ENCODE data around the gene ATPAF1. TPM values are rescaled to one million over a fixed set of nuclear protein-coding genes. Genes with fewer than 3 reads are reported as not detected.

ATPAF1 gene
- total and polyA plus RNA-seq, 9 of the 15 experiments (the other 6 are each of a cell fraction or from before 2014, with no cell fraction given) = 6.3 to 56.2 (median 27.4) TPM

- in situ Hi-C loops (cut with MboI) = loop anchor here (5.0 kb wide), 1 partner anchor 104 kb away; no protein-coding TSS in a partner anchor
- H3K4me1 ChIP-seq (replicated peaks in 1 of 2; ENCODE audit: control insufficient read depth in 2 of 2, insufficient read depth in 2 of 2, low read length in 2 of 2) = peaks cover 22 to 35% of the 10 kb centered on the region in 2 experiments
Observed at GRCh38 chr1:46617833-46618232, 50.3 kb downstream of the ATPAF1 start.

More at GRCh38 chr1:46617833-46618232, 50.3 kb downstream of the ATPAF1 start:
- ChIA-PET POLR2A (interaction anchor here (0.8 to 3.0 kb wide), 6 partner anchors 8 to 101 kb away, joined by 3 to 38 read pairs (median 4); partner anchors contain the start of genes EFCAB14 and MKNK1), CTCF (ENCODE audit: low intra/inter-chr PET ratio) (no interaction called here)
- Histone ChIP-seq H3K36me3 (ENCODE audit: control insufficient read depth, insufficient read depth, low read length) (no peaks in the 10 kb centered on the region), H3K27me3 (ENCODE audit: control insufficient read depth in 2 of 2, insufficient read depth in 2 of 2, low read length in 2 of 2) (no peaks in the 10 kb centered on the region), H3K9me3 (replicated peaks; ENCODE audit: control insufficient read depth, insufficient read depth, low read depth, low read length) (no peaks in the 10 kb centered on the region), H3K9ac (ENCODE audit: insufficient read depth in 1 of 2, low read depth in 2 of 2, low read length in 2 of 2) (no peak overlapping the region; a peak in 1 of 4 replicates), H3K4me2 (ENCODE audit: insufficient read depth, low read length) (no peak overlapping the region), H2AFZ (ENCODE audit: low read depth, low read length) (no peak overlapping the region), H3K79me2 (ENCODE audit: control insufficient read depth, insufficient read depth, low read length) (peaks cover 4% of the 10 kb centered on the region; the same call in 2 of the 3 replicates), H4K20me1 (replicated peaks; ENCODE audit: control insufficient read depth, insufficient read depth, low read length) (peaks cover 3% of the 10 kb centered on the region), H3K9me1 (ENCODE audit: control insufficient read depth, insufficient read depth, low read length) (no peaks in the 10 kb centered on the region), H3K4me3 (no peak overlapping the region), H3K27ac (ENCODE audit: extremely low read depth, low read depth, low read length) (no peak overlapping the region)
- BruUV-seq (replicated peaks) = no TSS peak
- TF ChIP-seq TCF7L2 (IDR thresholded peaks at IDR 0.05; ENCODE audit: low read depth, low read length) = no peak
- no peak for TF ChIP-seq NFIX (CRISPR knock-in tag; IDR thresholded peaks at IDR 0.05; ENCODE audit: low read depth)
- TF ChIP-seq TRIM25 (IDR thresholded peaks at IDR 0.05; ENCODE audit: borderline replicate concordance) = no peak
- TF ChIP-seq RFX7 (CRISPR knock-in tag; IDR thresholded peaks at IDR 0.05) = no peak
- no peak for TF ChIP-seq ZNF184 (CRISPR knock-in tag; IDR thresholded peaks at IDR 0.05)
- TF ChIP-seq FIP1L1 (IDR thresholded peaks at IDR 0.05; ENCODE audit: low read depth, low read length, poor library complexity, severe bottlenecking) = no peak
- TF ChIP-seq U2AF1 (optimal IDR thresholded peaks at IDR 0.05; ENCODE audit: low read depth, low read length) = no peak
- TF ChIP-seq PML (IDR thresholded peaks at IDR 0.05; ENCODE audit: low read length) = no peak
- TF ChIP-seq ZNF146 (CRISPR knock-in tag; IDR thresholded peaks at IDR 0.05; ENCODE audit: unreplicated experiment) = no peak
- no peak for TF ChIP-seq ZNF644 (tag; IDR thresholded peaks at IDR 0.05; ENCODE audit: low read depth)
- TF ChIP-seq ZNF639 (CRISPR knock-in tag; conservative IDR thresholded peaks at IDR 0.05 in 1 of 2, IDR thresholded peaks at IDR 0.05 in 1 of 2) = no peak
- no peak for TF ChIP-seq ESRRB (CRISPR knock-in tag; IDR thresholded peaks at IDR 0.05; ENCODE audit: borderline replicate concordance)
- TF ChIP-seq E2F3 (CRISPR knock-in tag; IDR thresholded peaks at IDR 0.05) = no peak
- no peak for TF ChIP-seq SNIP1 (IDR thresholded peaks at IDR 0.05; ENCODE audit: low read depth)
- no peak for TF ChIP-seq MAZ (CRISPR knock-in tag; conservative IDR thresholded peaks at IDR 0.05 in 1 of 2, IDR thresholded peaks at IDR 0.05 in 1 of 2)
- no peak for FAIRE-seq
- DNase-seq (ENCODE audit: extremely low read depth in 1 of 4, low spot score in 3 of 4) = no peak
- WGBS (ENCODE audit: insufficient coverage, low coverage, missing lambda C conversion rate) = 67% methylated on average over 3 of the region's 3 CpGs
- no peak for ATAC-seq
- intact Hi-C loops (cut with micrococcal nuclease) = no loop called here

Data from K562 (cell line).